Activated T-cell treated with anti-CD3 and anti-CD28 coated beads, Interleukin-2, amount 50 U/mL, for 72 hours (primary cell): Measurements from ENCODE around the gene ZNF516. TPM values are rescaled to one million over a fixed set of nuclear protein-coding genes. Genes with fewer than 3 reads are reported as not detected.

Experiments
- ATAC-seq, 2 donors: fragments of 150-1000 bp; cut with Tn5 transposase; replicated peaks in 1 of 2; 2 replicates each; pipeline ENCODE4 v1.10.0; 2021; ENCODE audit warnings: moderate library complexity in 2 of 2, mild to moderate bottlenecking in 1 of 2
- DNase-seq, 2 donors: peaks; one replicate each; pipeline ENCODE4 v3.0.0; 2021 to 2022; ENCODE audit warnings: mixed read lengths in 1 of 2
- H3K27ac Mint-ChIP-seq: one replicate; pipeline ENCODE4 v1.8.0; 2022; ENCODE audit warnings: mild to moderate bottlenecking, moderate library complexity, mixed read lengths
- H3K27me3 Mint-ChIP-seq: one replicate; pipeline ENCODE4 v1.8.0; 2022; ENCODE audit warnings: low read depth, mixed read lengths
- H3K36me3 Mint-ChIP-seq, 2 donors: one replicate each; pipeline ENCODE4 v1.8.0; 2022; ENCODE audit warnings: mixed read lengths in 2 of 2, mild to moderate bottlenecking in 1 of 2; ENCODE audit not compliant: insufficient read depth in 2 of 2
- H3K4me1 Mint-ChIP-seq: one replicate; pipeline ENCODE4 v1.8.0; 2022; ENCODE audit warnings: low read depth, mixed read lengths
- H3K4me3 Mint-ChIP-seq, 2 donors: one replicate each; pipeline ENCODE4 v1.8.0; 2022; ENCODE audit warnings: mild to moderate bottlenecking in 2 of 2, mixed read lengths in 2 of 2, moderate library complexity in 2 of 2
- H3K9me3 Mint-ChIP-seq, 2 donors: one replicate each; pipeline ENCODE4 v1.8.0; 2022; ENCODE audit warnings: mixed read lengths in 2 of 2
- total RNA-seq, 2 donors: library from RNA; stranded (reverse); gene quantifications; one replicate each; pipeline ENCODE4 v1.2.3, GENCODE V29; 2022

Gene ZNF516
- total RNA-seq, 2 donors from 2014 or later: 13.2 to 13.9 TPM

DNA sequence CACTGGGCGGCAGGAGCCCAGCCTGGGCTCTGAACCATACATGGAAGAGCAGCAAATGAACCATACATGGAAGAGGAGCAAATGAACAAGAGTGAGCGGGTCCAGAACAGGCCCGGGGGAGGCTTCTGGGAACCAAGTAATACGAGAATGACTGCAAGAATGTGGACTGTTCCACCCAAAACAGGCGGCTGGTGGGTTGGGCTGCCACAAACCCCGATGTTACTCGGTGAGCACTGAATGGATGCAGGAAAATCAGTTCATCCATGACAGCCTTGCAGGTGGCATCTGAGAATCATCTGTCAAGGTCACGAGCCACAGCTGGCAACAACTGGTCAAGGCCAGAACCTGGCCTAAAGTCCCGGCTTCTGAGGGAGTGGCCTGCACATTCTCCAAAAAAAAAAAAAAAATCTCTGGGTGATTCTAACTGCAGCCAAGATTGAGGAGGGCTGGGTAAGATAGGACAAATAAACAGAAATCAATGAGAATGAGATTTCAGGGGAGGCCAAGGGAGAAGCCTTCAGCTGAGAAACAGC, 106.1 kb downstream of the ZNF516 start:
- Mint-ChIP-seq H3K36me3 (no peaks in the 10 kb centered on the region), H3K9me3 (no peaks in the 10 kb centered on the region), H3K27me3 (no peaks in the 10 kb centered on the region), H3K4me3 (no peak overlapping the region), H3K4me1 (peaks cover 33% of the 10 kb centered on the region), H3K27ac (no peak overlapping the region)
- no peak for ATAC-seq
- no peak for DNase-seq

DNA sequence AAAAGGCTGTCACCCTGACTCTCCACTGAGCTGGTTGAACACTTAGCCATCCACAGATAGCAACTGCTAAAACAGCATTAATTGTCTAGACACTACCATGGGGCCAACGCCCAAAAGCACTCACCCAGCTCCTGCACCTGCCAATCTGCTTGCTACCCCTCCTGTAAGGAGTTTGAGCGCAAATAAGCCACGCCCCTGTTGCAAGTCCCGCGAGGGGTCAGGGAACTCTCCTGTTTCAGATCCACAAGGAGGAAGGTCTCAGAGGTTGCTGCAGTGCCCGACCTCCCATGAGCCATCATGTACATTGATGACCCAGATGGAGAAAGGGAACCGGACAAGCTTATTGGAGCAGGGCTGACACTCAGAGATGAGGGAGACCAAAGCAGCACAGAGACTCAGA, 106.8 kb downstream of the ZNF516 start:
- no peak overlapping the region for H3K27ac Mint-ChIP-seq

DNA sequence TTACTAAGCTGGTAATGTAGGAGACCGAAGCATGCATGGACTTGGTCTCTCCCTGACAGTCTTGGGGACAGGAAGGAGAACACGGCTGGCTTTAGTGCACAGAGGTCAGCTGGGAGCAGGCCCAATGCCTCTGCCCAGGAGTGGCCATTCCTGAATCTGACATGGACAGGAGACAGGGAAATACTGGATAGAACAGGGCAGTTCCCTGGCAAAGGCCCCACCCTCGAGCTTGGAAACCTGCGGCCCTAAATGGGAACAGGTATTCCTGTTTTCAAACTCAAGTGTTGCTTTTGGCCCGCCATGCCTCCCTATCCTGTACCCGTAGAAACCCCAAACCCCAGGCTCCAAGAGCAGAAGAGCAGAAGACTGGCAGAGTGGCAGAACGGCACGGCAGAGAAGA, 107.4 kb downstream of the ZNF516 start:
- DNase-seq (no peak), ATAC-seq (no peak)
- no peaks in the 10 kb centered on the region for H3K27me3 Mint-ChIP-seq
- H3K9me3 Mint-ChIP-seq: no peaks in the 10 kb centered on the region
- no peak overlapping the region for H3K27ac Mint-ChIP-seq
- H3K4me1 Mint-ChIP-seq: peaks cover 37% of the 10 kb centered on the region
- H3K36me3 Mint-ChIP-seq: no peaks in the 10 kb centered on the region
- H3K4me3 Mint-ChIP-seq: no peak overlapping the region

More for the DNA sequence above, 106.8 kb downstream of the ZNF516 start:
- ATAC-seq: no peak
- Mint-ChIP-seq H3K4me3 (no peak overlapping the region), H3K27me3 (no peaks in the 10 kb centered on the region), H3K36me3 (no peaks in the 10 kb centered on the region), H3K9me3 (no peaks in the 10 kb centered on the region), H3K4me1 (peaks cover 37% of the 10 kb centered on the region)
- DNase-seq: no peak

DNA sequence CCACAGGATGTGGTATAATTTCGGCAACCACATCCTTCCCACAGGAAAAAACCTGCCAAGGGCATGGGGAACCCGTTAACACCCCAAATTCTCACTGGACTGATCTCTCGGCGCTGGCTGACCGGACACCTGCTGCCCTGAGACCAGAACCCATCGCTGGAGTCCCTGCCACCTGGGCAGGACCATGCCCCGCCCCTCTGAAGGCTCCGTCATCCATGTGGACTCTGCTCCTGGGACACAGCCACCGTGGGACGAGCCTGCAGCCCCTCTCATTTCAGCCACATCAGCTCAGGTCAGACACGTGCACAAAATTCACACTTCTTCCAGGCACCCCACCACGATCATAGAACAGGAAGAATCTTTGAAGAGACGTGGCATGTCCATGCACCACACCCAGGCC, 108.2 kb downstream of the ZNF516 start:
- Mint-ChIP-seq H3K27me3 (no peaks in the 10 kb centered on the region), H3K36me3 (no peaks in the 10 kb centered on the region), H3K4me1 (peaks cover 37% of the 10 kb centered on the region), H3K9me3 (no peaks in the 10 kb centered on the region), H3K27ac (no peak overlapping the region), H3K4me3 (peak overlapping the region; percentile 0 to 24)
- ATAC-seq (no peak), DNase-seq (no peak)

DNA sequence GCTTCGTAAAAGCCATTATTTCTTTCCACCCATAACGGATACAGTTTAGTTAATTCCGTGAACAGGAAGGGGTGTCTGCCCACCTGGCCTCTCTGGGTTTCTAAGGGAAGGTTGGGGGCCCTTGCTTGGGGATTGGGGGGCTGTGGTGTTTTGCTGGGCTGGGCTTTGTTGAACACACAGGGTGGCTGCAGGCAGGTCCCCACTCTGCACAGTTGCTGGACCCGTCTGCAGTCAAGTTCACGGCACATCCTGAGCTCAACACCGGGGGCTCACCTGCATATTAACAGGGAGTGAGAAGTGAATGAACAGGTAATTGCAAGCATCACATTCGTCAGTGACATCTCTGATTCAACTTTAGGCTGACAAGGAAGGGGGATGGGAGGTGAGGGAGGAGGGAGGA, 109.0 kb downstream of the ZNF516 start:
- DNase-seq (no peak), ATAC-seq (no peak)
- no peaks in the 10 kb centered on the region for H3K9me3 Mint-ChIP-seq
- H3K27ac Mint-ChIP-seq: no peak overlapping the region
- no peaks in the 10 kb centered on the region for H3K36me3 Mint-ChIP-seq
- H3K4me3 Mint-ChIP-seq: peak overlapping the region in 1 of 2 donors; percentile 27
- H3K27me3 Mint-ChIP-seq: no peaks in the 10 kb centered on the region
- peaks cover 33% of the 10 kb centered on the region for H3K4me1 Mint-ChIP-seq

DNA sequence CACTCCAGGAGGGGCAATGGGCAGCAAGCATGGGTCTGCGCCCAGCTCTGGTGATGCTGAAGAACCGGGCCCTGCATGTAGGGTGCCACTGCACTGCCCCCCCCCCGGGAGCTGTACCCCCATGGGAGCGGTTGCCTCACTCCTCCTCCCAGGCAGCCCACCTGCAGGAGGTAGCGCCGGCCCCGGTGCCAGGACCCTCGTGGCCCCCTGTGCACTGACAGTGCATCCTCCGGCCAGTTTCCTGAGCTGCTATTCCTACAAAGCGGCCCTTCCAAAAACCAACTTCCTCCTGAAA, 109.4 kb downstream of the ZNF516 start:
- H3K27me3 Mint-ChIP-seq: no peaks in the 10 kb centered on the region
- H3K36me3 Mint-ChIP-seq: no peaks in the 10 kb centered on the region
- H3K9me3 Mint-ChIP-seq: no peaks in the 10 kb centered on the region
- DNase-seq (no peak), ATAC-seq (no peak)
- no peak overlapping the region for H3K4me3 Mint-ChIP-seq
- peaks cover 30% of the 10 kb centered on the region for H3K4me1 Mint-ChIP-seq
- H3K27ac Mint-ChIP-seq: no peak overlapping the region

DNA sequence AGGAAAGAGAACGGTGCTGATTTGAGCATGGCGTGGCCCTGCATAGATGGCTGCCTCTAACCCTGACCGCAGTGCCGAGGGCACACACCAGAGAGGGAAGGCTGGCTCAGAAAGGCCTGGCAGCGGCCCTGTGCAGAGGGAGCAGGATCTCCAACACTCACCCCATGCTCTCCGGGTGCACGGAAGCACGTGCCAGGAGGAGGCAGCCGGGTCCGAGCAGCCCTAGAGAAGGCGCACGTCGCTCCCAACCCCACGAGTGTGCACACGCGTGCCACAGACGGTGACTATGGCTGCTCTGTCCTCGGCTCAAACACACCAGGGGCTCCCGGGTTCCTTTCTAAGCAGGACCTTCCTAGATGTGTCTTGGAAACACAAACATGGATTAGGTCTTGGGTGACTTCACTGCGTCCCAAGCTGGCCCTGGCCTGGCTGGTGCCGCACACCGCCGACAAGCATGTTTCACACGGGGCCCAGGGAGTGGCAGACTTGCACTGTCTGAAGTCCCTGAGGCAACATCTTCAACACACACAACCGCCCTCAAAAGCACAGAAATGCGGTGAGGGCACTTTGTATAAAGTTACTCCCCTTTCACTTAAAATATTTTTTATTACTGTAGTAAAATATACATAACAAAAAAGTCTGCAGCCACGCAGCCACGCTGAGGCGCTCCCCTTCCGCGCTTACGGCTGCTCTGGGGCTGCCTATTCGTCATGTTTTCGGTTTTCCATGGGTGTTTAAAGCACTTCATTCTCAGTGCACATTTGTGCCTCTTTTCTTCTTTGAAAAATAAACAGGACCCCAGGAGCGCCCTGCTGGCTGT, 110.0 kb downstream of the ZNF516 start:
- peaks cover 0 to 1% of the 10 kb centered on the region in 2 donors for H3K36me3 Mint-ChIP-seq
- ATAC-seq: no peak
- no peak overlapping the region for H3K4me3 Mint-ChIP-seq
- H3K27me3 Mint-ChIP-seq: no peaks in the 10 kb centered on the region
- peaks cover 29% of the 10 kb centered on the region for H3K4me1 Mint-ChIP-seq
- H3K9me3 Mint-ChIP-seq: no peaks in the 10 kb centered on the region
- no peak overlapping the region for H3K27ac Mint-ChIP-seq
- DNase-seq: no peak

DNA sequence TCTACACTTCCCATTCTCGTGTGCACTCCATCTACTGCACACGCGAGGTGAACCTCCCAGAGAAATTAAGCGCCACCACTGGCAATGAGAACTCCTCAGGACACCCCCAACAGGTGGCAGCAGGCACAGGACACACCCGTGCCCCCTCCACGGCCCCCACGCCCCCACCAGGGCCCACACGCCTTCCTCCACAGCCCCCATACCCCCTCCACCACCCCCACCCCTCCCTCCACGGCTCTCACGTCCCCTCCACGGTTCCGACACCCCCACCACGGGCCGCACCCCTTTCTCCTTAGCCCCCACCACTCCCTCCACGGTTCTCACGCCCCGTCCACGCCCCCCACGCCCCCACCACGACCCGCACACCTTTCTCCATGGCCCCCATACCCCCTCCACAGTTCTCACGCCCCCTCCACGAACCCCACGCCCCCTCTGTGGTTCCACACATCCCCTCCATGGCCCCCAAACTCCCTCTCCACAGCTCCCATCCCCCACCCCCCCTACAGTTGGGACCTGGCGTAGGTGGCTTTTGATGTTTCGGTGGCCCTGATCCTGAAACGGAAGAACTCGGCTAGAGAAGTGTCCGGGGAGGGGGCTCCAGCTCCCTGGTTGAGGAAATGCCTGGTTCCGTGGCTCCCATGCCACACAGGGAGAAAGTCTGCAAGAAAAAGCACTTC, 110.8 kb downstream of the ZNF516 start:
- peaks cover 0 to 3% of the 10 kb centered on the region in 2 donors for H3K36me3 Mint-ChIP-seq
- H3K4me3 Mint-ChIP-seq: no peak overlapping the region
- ATAC-seq: no peak
- H3K27ac Mint-ChIP-seq: no peak overlapping the region
- H3K9me3 Mint-ChIP-seq: no peaks in the 10 kb centered on the region
- H3K4me1 Mint-ChIP-seq: peaks cover 24% of the 10 kb centered on the region
- no peak for DNase-seq
- H3K27me3 Mint-ChIP-seq: no peaks in the 10 kb centered on the region

DNA sequence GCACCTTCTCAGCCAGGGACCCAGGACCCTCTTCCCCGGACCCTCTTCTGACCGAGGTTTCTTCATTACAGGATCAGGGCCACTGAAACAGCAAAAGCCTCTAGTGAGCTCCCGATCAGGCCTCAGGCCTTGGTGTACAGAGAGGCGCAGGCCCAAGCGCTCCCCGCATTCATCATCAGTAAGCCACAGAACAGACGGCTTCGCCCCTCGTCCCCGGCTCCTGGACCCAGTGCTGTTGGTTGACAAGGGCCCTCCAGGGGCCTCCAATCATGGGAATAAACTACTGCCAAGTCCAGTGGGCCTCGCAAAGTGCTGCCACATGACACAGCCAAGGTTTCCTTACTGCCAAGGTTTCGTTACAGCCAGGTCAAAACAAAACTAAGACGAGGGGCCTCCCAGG, 111.4 kb downstream of the ZNF516 start:
- Mint-ChIP-seq H3K27ac (no peak overlapping the region), H3K36me3 (peaks cover 0 to 3% of the 10 kb centered on the region in 2 donors), H3K27me3 (no peaks in the 10 kb centered on the region), H3K4me3 (no peak overlapping the region), H3K4me1 (peaks cover 24% of the 10 kb centered on the region), H3K9me3 (no peaks in the 10 kb centered on the region)
- ATAC-seq (no peak), DNase-seq (no peak)

DNA sequence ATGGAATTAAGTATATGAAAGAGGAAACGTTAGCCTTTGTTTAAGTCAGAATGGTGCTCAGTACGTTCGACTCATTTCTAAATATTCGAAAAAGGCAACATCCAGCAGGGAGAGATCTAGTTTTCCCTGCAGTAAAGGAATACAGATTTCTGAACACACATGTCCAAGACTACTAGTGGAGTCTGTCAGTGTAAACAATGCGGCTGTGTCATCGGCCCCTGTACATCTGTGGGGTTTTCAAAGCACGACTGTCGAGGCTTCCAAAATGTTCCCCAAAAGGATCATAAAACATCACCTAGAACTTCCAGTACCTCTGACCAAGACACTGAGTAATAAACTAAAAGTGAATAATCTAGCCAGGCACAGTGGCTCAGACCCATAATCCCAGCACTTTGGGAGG, 112.8 kb downstream of the ZNF516 start:
- peaks cover 0 to 3% of the 10 kb centered on the region in 2 donors for H3K36me3 Mint-ChIP-seq
- no peak overlapping the region for H3K27ac Mint-ChIP-seq

DNA sequence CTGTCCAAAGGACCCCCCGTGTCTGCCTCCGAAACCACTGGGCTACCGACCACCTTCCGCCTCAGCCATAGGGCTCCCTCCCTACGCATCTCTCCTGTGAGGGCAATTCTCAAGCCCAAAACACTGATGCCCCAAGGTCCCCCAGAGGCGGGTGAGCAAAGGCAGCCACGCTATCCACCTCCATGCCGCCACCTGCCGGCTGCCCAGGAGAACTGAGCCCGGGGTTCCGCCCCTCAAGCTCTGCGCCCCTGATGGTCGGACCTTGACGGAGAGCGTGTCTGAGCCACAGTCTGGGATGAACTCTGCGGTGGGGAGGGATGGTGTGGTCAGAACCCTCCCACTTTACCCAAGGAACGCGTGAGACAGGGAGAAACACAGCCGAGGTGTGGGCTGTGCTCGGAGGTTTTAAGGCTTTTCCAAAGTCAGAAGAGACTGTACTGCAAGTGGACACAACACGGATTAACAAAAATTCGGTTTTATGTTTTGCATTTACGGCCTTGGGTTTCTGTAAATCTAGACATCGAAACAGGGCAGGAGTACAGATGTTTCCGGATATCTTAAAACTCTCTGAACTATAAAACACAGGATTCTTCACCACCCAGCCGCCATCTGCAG, 114.1 kb downstream of the ZNF516 start:
- ATAC-seq: no peak
- H3K27me3 Mint-ChIP-seq: no peaks in the 10 kb centered on the region
- H3K36me3 Mint-ChIP-seq: peaks cover 0 to 3% of the 10 kb centered on the region in 2 donors
- H3K4me3 Mint-ChIP-seq: no peak overlapping the region
- H3K4me1 Mint-ChIP-seq: peaks cover 21% of the 10 kb centered on the region
- no peak overlapping the region for H3K27ac Mint-ChIP-seq
- DNase-seq: peak; percentile 24 to 28
- no peaks in the 10 kb centered on the region for H3K9me3 Mint-ChIP-seq

More for the DNA sequence above, 112.8 kb downstream of the ZNF516 start:
- Mint-ChIP-seq H3K27me3 (no peaks in the 10 kb centered on the region), H3K4me1 (peaks cover 21% of the 10 kb centered on the region), H3K9me3 (no peaks in the 10 kb centered on the region), H3K4me3 (no peak overlapping the region)
- DNase-seq (no peak), ATAC-seq (no peak)

DNA sequence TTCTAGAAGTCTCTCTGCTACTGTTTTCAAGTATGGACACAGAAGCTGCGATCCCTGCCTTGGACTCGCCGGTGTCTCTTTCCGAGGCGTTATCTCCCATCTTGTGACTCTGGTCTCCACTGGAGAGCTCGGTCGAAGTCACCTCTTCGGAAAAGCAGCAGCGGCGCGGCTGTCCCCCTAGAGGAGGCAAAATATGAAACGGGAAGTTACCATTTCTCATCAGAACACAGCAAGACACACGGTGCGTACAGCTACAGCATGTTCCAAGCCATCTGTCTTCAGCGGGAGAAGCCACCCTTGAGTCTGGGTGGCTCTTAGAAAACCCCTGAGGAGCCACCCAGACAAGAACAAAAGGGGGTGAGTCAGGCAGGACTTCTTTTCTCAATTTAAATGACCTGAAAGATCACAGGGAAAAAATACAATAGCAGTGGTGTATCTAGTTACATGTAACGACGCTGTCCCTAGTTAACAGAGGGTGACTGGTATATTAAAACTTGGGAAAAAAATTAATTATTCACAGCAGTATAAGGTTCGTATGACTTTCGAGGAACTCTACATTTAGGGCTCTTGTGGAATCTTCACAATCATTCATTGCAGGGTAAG, 114.8 kb downstream of the ZNF516 start:
- Mint-ChIP-seq H3K9me3 (peaks cover 0 to 1% of the 10 kb centered on the region in 2 donors), H3K36me3 (peaks cover 0 to 4% of the 10 kb centered on the region in 2 donors), H3K4me1 (peaks cover 26% of the 10 kb centered on the region), H3K27ac (no peak overlapping the region), H3K4me3 (no peak overlapping the region), H3K27me3 (no peaks in the 10 kb centered on the region)
- ATAC-seq (no peak), DNase-seq (no peak)
